A673 (cell line): Measurements from ENCODE around the gene TBC1D22A. TPM values are rescaled to one million over a fixed set of nuclear protein-coding genes. Genes with fewer than 3 reads are reported as not detected.

ENCODE experiments used
- BruUV-seq: library from RNA; stranded (reverse); fragments of 400-500 nt; replicated peaks from 2 replicates; lab custom pipeline; 2021; lab: Mats Ljungman, UMichigan
- CTCF ChIA-PET: fragments of 300-600 bp; sonication (Branson Sonifier 250); formaldehyde crosslinking; loops from one replicate; lab custom pipeline; 2022; ENCODE audit warnings: antibody characterized with exemption; lab: Charles Lee
- POLR2A ChIA-PET: fragments of 300-600 bp; sonication (Branson Sonifier 250); formaldehyde crosslinking; loops from one replicate; lab custom pipeline; 2022; ENCODE audit warnings: antibody characterized with exemption; ENCODE audit not compliant: low non-redundant PET; lab: Charles Lee
- DNase-seq: peaks from one replicate; pipeline ENCODE4 v3.0.0-alpha.2; 2015; ENCODE audit warnings: low spot score
- H3K27ac ChIP-seq: fragments of 200-600 bp; sonication (generic); 2 replicates; pipeline ENCODE4 v1.5.1; 2016; ENCODE audit warnings: mixed run types, low read depth, mild to moderate bottlenecking, mixed read lengths, antibody characterized with exemption, low read length; ENCODE audit not compliant: poor library complexity, severe bottlenecking
- H3K27me3 ChIP-seq: fragments of 200-600 bp; sonication (generic); replicated peaks from 2 replicates; pipeline ENCODE4 v1.6.1; 2017; ENCODE audit warnings: mixed run types, low read depth, mild to moderate bottlenecking, mixed read lengths, antibody characterized with exemption, low read length; ENCODE audit not compliant: insufficient read depth, poor library complexity
- H3K36me3 ChIP-seq: fragments of 200-600 bp; sonication (generic); 2 replicates; pipeline ENCODE4 v1.6.1; 2016; ENCODE audit warnings: mixed run types, mild to moderate bottlenecking, mixed read lengths, antibody characterized with exemption, low read length; ENCODE audit not compliant: insufficient read depth, poor library complexity, severe bottlenecking
- H3K4me1 ChIP-seq: fragments of 200-600 bp; sonication (generic); 2 replicates; pipeline ENCODE4 v1.6.1; 2017; ENCODE audit warnings: mixed run types, mild to moderate bottlenecking, mixed read lengths, antibody characterized with exemption, low read length; ENCODE audit not compliant: insufficient read depth, poor library complexity, severe bottlenecking
- H3K4me3 ChIP-seq: fragments of 200-600 bp; sonication (generic); 2 replicates; pipeline ENCODE4 v1.5.1; 2016; ENCODE audit warnings: low read depth, mixed run types, mild to moderate bottlenecking, mixed read lengths, low read length; ENCODE audit not compliant: poor library complexity, severe bottlenecking
- H3K9me3 ChIP-seq: fragments of 200-600 bp; sonication (generic); 2 replicates; pipeline ENCODE4 v1.6.1; 2016; ENCODE audit warnings: mixed run types, low read depth, mild to moderate bottlenecking, mixed read lengths, antibody characterized with exemption, low read length; ENCODE audit not compliant: poor library complexity, severe bottlenecking
- EZH2 ChIP-seq: fragments of 200-600 bp; sonication (generic); IDR thresholded peaks from 2 replicates; pipeline ENCODE4 v1.6.1; 2017; ENCODE audit warnings: borderline replicate concordance, low read depth, mild to moderate bottlenecking, mixed read lengths, antibody characterized with exemption, low read length; ENCODE audit not compliant: poor library complexity, severe bottlenecking
- intact Hi-C: fragments of 100-400 bp; cut with micrococcal nuclease; formaldehyde crosslinking; loops from one replicate; pipeline ENCODE4 v1.10.0; 2022; ENCODE audit not compliant: unreplicated experiment
- total RNA-seq: library from RNA; stranded (reverse); gene quantifications from 2 replicates; pipeline ENCODE4 v1.2.3, GENCODE V29; 2021
- TF ChIP-seq, protein P1 (sequence below): fragments of 300-800, 200-600 bp; sonication (generic); conservative IDR thresholded peaks from 2 replicates; pipeline ENCODE4 v1.5.1; 2017; ENCODE audit warnings: low read depth, mild to moderate bottlenecking, antibody characterized with exemption, low read length, moderate library complexity, mixed read lengths

Gene TBC1D22A
- total RNA-seq, 1 experiment from 2014 or later = 22.5 TPM

DNA sequence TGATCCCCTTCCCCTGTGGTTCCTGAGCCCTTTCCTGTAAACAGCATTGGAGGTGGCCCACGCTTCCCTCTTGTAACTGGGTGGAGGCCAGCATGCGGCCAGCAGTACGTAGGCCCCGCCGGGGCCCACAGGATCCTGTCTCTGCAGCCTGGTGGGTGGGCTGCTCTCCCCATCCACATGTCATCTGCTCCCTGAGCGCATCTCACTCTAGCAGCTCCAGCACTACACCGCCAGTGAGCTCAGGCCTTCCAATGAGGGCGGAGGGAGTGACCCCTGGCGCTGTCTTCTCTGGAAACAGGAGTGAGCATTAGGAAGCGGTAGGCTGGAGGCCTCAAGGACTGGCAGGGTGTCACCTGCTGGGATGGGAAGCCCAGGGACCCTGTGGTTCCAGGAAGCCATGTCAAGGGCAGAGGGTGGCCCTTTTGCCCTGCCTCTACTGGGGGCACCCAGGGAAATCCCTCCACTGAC lies 363.9 kb downstream of the TBC1D22A start:
- ChIA-PET POLR2A (no interaction called here), CTCF (no interaction called here)
- Histone ChIP-seq H3K27me3 (no peaks in the 10 kb centered on the region), H3K9me3 (no peaks in the 10 kb centered on the region), H3K27ac (no peak overlapping the region), H3K4me1 (peaks cover 5% of the 10 kb centered on the region), H3K4me3 (no peak overlapping the region), H3K36me3 (no peaks in the 10 kb centered on the region)
- DNase-seq = no peak
- intact Hi-C loops = no loop called here
- no peak for TF ChIP-seq EZH2
- TF ChIP-seq, protein P1, sequence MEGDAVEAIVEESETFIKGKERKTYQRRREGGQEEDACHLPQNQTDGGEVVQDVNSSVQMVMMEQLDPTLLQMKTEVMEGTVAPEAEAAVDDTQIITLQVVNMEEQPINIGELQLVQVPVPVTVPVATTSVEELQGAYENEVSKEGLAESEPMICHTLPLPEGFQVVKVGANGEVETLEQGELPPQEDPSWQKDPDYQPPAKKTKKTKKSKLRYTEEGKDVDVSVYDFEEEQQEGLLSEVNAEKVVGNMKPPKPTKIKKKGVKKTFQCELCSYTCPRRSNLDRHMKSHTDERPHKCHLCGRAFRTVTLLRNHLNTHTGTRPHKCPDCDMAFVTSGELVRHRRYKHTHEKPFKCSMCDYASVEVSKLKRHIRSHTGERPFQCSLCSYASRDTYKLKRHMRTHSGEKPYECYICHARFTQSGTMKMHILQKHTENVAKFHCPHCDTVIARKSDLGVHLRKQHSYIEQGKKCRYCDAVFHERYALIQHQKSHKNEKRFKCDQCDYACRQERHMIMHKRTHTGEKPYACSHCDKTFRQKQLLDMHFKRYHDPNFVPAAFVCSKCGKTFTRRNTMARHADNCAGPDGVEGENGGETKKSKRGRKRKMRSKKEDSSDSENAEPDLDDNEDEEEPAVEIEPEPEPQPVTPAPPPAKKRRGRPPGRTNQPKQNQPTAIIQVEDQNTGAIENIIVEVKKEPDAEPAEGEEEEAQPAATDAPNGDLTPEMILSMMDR = no peak
- no TSS peak for BruUV-seq

DNA sequence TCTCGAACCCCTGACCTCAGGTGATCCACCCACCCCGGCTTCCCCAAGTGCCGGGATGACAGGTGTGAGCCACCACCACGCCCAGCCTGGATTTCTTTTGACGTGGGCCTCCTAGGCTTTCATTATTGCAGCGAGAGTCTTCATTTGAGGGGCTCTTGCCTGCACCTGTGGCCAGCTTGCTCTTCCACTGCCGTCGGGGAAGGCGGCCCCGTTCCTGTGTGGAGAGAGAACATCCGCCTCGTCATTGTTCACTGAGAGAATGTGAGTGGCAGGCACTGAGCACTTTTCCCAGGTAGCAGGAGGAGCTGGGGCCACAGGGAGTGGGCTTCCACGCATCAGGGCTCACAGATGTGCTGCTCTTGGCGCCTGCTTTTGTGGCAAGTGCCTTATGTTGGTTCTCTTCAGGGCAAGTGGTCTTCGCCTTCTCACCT lies 365.0 kb downstream of the TBC1D22A start:
- no peak for DNase-seq
- H3K27ac ChIP-seq = no peak overlapping the region
- ChIA-PET POLR2A (no interaction called here), CTCF (no interaction called here)
- H3K27me3 ChIP-seq = no peaks in the 10 kb centered on the region
- BruUV-seq = no TSS peak
- intact Hi-C loops = no loop called here
- H3K36me3 ChIP-seq = no peaks in the 10 kb centered on the region
- H3K4me3 ChIP-seq = no peak overlapping the region
- H3K4me1 ChIP-seq = peaks cover 5% of the 10 kb centered on the region
- TF ChIP-seq, protein P1 = no peak
- no peaks in the 10 kb centered on the region for H3K9me3 ChIP-seq

DNA sequence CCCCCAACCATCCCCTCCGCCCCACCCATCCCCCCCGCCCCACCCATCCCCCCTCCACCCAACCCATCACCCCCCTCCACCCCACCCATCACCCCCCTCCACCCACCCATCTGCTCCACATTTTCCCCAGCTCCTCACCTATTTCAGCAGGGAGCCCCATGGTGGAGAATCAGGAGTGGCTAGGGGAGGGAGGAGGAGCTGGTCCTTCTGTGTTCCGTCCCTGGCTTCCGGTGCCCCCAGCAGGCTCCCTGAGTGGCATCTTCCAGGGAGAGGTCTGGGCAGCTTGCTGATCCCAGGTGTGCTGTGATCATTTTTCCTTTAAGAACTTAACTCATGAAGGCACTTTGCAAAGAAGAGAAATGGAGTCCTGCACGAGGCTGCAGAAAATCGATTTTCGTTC lies 365.8 kb downstream of the TBC1D22A start:
- Histone ChIP-seq H3K27me3 (no peaks in the 10 kb centered on the region), H3K4me3 (no peak overlapping the region), H3K4me1 (peaks cover 5% of the 10 kb centered on the region), H3K27ac (no peak overlapping the region), H3K36me3 (no peaks in the 10 kb centered on the region), H3K9me3 (no peaks in the 10 kb centered on the region)
- ChIA-PET CTCF (no interaction called here), POLR2A (no interaction called here)
- no TSS peak for BruUV-seq
- no peak for DNase-seq
- no peak for TF ChIP-seq EZH2
- TF ChIP-seq, protein P1 = no peak
- intact Hi-C loops = no loop called here
